Osteocyte (in vitro differentiated cells): Measurements from ENCODE around the gene PRKD1. TPM values are rescaled to one million over a fixed set of nuclear protein-coding genes. Genes with fewer than 3 reads are reported as not detected.

Experiments used
- DNase-seq: peaks from one replicate; pipeline ENCODE4 v3.0.0; 2021; ENCODE audit warnings: mixed read lengths; ENCODE audit not compliant: unreplicated experiment; ENCODE audit errors: extremely low spot score
- H3K27ac Mint-ChIP-seq: one replicate; pipeline ENCODE4 v1.8.0; 2021; ENCODE audit warnings: mild to moderate bottlenecking, mixed read lengths; ENCODE audit not compliant: unreplicated experiment
- H3K27me3 Mint-ChIP-seq: one replicate; pipeline ENCODE4 v1.8.0; 2021; ENCODE audit warnings: mixed read lengths; ENCODE audit not compliant: unreplicated experiment
- H3K36me3 Mint-ChIP-seq: one replicate; pipeline ENCODE4 v1.8.0; 2021; ENCODE audit warnings: mixed read lengths; ENCODE audit not compliant: unreplicated experiment
- H3K4me1 Mint-ChIP-seq: one replicate; pipeline ENCODE4 v1.8.0; 2021; ENCODE audit warnings: mixed read lengths; ENCODE audit not compliant: unreplicated experiment
- H3K4me3 Mint-ChIP-seq: one replicate; pipeline ENCODE4 v1.8.0; 2021; ENCODE audit warnings: mild to moderate bottlenecking, moderate library complexity, mixed read lengths; ENCODE audit not compliant: unreplicated experiment
- H3K9me3 Mint-ChIP-seq: one replicate; pipeline ENCODE4 v1.8.0; 2021; ENCODE audit warnings: mixed read lengths; ENCODE audit not compliant: unreplicated experiment
- CTCF ChIP-seq: fragments of 200-600 bp; sonication (generic); IDR thresholded peaks from 2 replicates; pipeline ENCODE4 v1.5.0; 2021; ENCODE audit warnings: antibody characterized with exemption, mild to moderate bottlenecking, moderate library complexity
- total RNA-seq: library from RNA; stranded (reverse); gene quantifications from 2 replicates; pipeline ENCODE4 v1.2.1, GENCODE V29; 2021

The PRKD1 gene
- total RNA-seq, 1 donor from 2014 or later, result 6.6 TPM

GRCh38 chr14:29724991-29725390 is 202.7 kb downstream of the PRKD1 start:
- TF ChIP-seq CTCF, result no peak
- Mint-ChIP-seq H3K27ac (no peak overlapping the region), H3K9me3 (no peaks in the 10 kb centered on the region), H3K4me1 (peaks cover 13% of the 10 kb centered on the region), H3K27me3 (no peaks in the 10 kb centered on the region), H3K4me3 (no peak overlapping the region), H3K36me3 (peaks cover 3% of the 10 kb centered on the region)
- DNase-seq, result no peak

- TF ChIP-seq CTCF, result no peak
- Mint-ChIP-seq H3K9me3 (no peaks in the 10 kb centered on the region), H3K4me3 (no peak overlapping the region), H3K27me3 (no peaks in the 10 kb centered on the region), H3K4me1 (peaks cover 13% of the 10 kb centered on the region), H3K27ac (no peak overlapping the region), H3K36me3 (peaks cover 3% of the 10 kb centered on the region)
- no peak for DNase-seq
These were observed 204.8 kb downstream of the PRKD1 start for GRCh38 chr14:29722831-29723230.

- H3K27ac Mint-ChIP-seq, result no peak overlapping the region
- H3K4me1 Mint-ChIP-seq, result peaks cover 9% of the 10 kb centered on the region
- no peak for TF ChIP-seq CTCF
- no peaks in the 10 kb centered on the region for H3K27me3 Mint-ChIP-seq
- no peaks in the 10 kb centered on the region for H3K9me3 Mint-ChIP-seq
- DNase-seq, result no peak
- no peak overlapping the region for H3K4me3 Mint-ChIP-seq
- peaks cover 3% of the 10 kb centered on the region for H3K36me3 Mint-ChIP-seq
These were observed 206.1 kb downstream of the PRKD1 start for GRCh38 chr14:29721586-29721985.

GRCh38 chr14:29717901-29718300 is 209.7 kb downstream of the PRKD1 start:
- H3K4me3 Mint-ChIP-seq, result no peak overlapping the region
- no peaks in the 10 kb centered on the region for H3K36me3 Mint-ChIP-seq
- no peaks in the 10 kb centered on the region for H3K9me3 Mint-ChIP-seq
- H3K4me1 Mint-ChIP-seq, result peaks cover 5% of the 10 kb centered on the region
- no peak overlapping the region for H3K27ac Mint-ChIP-seq
- H3K27me3 Mint-ChIP-seq, result no peaks in the 10 kb centered on the region
- no peak for DNase-seq
- TF ChIP-seq CTCF, result no peak

- Mint-ChIP-seq H3K4me1 (peaks cover 5% of the 10 kb centered on the region), H3K4me3 (no peak overlapping the region), H3K9me3 (no peaks in the 10 kb centered on the region), H3K27ac (no peak overlapping the region), H3K36me3 (no peaks in the 10 kb centered on the region), H3K27me3 (no peaks in the 10 kb centered on the region)
- no peak for DNase-seq
- no peak for TF ChIP-seq CTCF
These were observed 211.5 kb downstream of the PRKD1 start for GRCh38 chr14:29716150-29716549.
